Astrocyte of the spinal cord (primary cell): Measurements from ENCODE around the gene KCNN4.
"Not testable (repeated sequence)": the region's sequence is repeated elsewhere in the genome, so short reads cannot be mapped to it uniquely, and the experiment has no call there.

Experiments
- DNase-seq: peaks from one replicate; pipeline ENCODE4 v3.0.0; 2011; ENCODE audit warnings: low read depth, low spot score
- H3K4me3 ChIP-seq: 2 replicates; pipeline ENCODE4 v1.5.1; 2011; ENCODE audit warnings: low read depth, mild to moderate bottlenecking, low read length, moderate library complexity
- in situ Hi-C: cut with HindIII; loops from 2 replicates; pipeline ENCODE4 v1.10.0; 2017; ENCODE audit warnings: low sequenced_read_pairs
- TF ChIP-seq, protein P1 (sequence below): IDR thresholded peaks from 2 replicates; pipeline ENCODE4 v1.5.1; 2012; ENCODE audit warnings: low read depth, mild to moderate bottlenecking, low read length, inconsistent platforms

The KCNN4 gene

DNA sequence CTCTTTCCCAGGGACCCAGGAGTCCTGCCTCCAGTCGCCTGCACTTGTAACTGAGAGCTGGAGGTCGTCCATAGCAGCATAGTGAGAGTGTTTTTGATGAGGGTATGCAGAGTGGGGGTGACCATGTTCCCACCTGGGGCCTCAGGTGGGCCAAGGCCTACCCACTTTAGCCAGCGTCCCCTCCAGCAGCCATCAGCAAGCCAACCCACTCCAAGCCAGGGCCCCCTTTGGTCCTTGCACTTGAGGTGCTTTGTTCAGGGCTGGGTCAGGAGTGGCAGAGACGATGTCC is 14.1 kb downstream of the KCNN4 start:
- in situ Hi-C loops = no loop called here
- TF ChIP-seq, protein P1, sequence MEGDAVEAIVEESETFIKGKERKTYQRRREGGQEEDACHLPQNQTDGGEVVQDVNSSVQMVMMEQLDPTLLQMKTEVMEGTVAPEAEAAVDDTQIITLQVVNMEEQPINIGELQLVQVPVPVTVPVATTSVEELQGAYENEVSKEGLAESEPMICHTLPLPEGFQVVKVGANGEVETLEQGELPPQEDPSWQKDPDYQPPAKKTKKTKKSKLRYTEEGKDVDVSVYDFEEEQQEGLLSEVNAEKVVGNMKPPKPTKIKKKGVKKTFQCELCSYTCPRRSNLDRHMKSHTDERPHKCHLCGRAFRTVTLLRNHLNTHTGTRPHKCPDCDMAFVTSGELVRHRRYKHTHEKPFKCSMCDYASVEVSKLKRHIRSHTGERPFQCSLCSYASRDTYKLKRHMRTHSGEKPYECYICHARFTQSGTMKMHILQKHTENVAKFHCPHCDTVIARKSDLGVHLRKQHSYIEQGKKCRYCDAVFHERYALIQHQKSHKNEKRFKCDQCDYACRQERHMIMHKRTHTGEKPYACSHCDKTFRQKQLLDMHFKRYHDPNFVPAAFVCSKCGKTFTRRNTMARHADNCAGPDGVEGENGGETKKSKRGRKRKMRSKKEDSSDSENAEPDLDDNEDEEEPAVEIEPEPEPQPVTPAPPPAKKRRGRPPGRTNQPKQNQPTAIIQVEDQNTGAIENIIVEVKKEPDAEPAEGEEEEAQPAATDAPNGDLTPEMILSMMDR = no peak
- H3K4me3 ChIP-seq = no peak overlapping the region
- DNase-seq = no peak

GRCh38 chr19:43765109-43765876 is 15.5 kb downstream of the KCNN4 start:
- H3K4me3 ChIP-seq = no peak overlapping the region
- in situ Hi-C loops = no loop called here
- peak; percentile 97 for DNase-seq
- TF ChIP-seq, protein P1 = no peak

DNA sequence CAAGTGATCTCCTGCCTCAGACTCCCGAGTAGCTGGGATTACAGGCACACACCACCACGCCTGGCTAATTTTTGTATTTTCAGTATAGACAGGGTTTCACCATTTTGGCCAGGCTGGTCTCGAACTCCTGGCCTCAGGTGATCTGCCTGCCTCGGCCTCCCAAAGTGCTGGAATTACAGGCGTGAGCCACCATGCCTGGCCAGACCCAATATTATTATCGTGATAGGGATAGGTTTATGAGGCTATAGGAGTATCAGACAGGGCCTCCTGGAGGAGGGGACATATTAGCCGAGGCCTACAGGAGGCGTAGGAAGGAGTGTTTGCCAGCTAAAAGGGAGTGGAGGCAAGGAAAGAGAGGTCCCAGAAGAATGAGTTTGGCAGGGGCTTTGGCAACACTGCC is 16.1 kb downstream of the KCNN4 start:
- DNase-seq, H3K4me3 ChIP-seq, in situ Hi-C loops: not testable (repeated sequence)

DNA sequence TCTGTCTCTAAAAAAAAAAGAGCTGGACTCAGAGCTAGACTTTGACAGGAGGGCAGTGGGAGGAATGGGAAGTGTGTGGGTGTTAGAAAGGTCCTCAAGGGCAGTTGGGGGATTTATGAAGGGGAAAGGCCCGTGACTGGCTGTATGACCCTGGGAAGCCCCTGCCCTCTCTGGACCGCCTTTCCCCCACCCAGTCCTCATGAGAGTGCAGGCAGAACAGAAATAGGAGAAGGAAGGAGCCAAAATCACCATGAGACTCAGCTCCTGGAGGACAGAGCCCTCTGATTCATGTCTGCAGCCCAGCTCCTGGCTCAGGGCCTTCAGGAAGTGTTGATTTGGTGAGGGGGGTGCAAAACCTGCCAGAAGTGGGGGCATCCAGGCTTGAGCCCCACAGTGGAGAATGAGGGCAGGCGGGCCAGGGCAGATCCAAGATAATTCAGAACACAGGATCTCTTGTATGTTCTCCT is 17.3 kb downstream of the KCNN4 start:
- no peak overlapping the region for H3K4me3 ChIP-seq
- in situ Hi-C loops = no loop called here
- TF ChIP-seq, protein P1 = no peak
- DNase-seq = no peak

- DNase-seq = no peak
- TF ChIP-seq, protein P1 = no peak
- in situ Hi-C loops = no loop called here
- no peak overlapping the region for H3K4me3 ChIP-seq
Observed at GRCh38 chr19:43762814-43763213, 18.0 kb downstream of the KCNN4 start.

DNA sequence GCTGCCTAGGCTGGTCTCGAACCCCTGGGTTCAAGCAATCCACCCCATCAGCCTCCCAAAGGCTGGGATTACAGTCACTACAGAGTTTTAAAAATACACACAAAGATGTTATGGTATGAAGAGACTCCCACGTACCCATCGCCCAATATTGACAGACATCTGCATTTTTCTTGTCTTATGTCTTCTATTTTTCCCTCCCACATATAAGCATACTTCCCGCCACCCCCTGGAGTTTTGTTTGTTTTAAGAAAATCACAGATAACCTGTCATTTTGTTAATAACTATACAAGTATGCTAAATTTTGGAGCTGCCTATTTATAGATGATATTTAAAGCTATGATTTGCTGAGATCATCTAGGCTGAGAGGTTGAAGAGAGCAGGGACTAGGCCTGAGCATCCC is 19.8 kb downstream of the KCNN4 start:
- in situ Hi-C loops = no loop called here
- DNase-seq = no peak
- TF ChIP-seq, protein P1 = no peak
- H3K4me3 ChIP-seq = no peak overlapping the region

- in situ Hi-C loops = no loop called here
- TF ChIP-seq, protein P1 = peak; percentile 70
- H3K4me3 ChIP-seq = no peak overlapping the region
- peak; percentile 80 for DNase-seq
Observed at GRCh38 chr19:43759515-43759914, 21.3 kb downstream of the KCNN4 start.
